ENCODE data around the gene FAM50B. TPM values are rescaled to one million over a fixed set of nuclear protein-coding genes. Genes with fewer than 3 reads are reported as not detected.

Gene FAM50B
- total RNA-seq, 2 donors from 2014 or later = 12.4 to 17.3 TPM

DNA sequence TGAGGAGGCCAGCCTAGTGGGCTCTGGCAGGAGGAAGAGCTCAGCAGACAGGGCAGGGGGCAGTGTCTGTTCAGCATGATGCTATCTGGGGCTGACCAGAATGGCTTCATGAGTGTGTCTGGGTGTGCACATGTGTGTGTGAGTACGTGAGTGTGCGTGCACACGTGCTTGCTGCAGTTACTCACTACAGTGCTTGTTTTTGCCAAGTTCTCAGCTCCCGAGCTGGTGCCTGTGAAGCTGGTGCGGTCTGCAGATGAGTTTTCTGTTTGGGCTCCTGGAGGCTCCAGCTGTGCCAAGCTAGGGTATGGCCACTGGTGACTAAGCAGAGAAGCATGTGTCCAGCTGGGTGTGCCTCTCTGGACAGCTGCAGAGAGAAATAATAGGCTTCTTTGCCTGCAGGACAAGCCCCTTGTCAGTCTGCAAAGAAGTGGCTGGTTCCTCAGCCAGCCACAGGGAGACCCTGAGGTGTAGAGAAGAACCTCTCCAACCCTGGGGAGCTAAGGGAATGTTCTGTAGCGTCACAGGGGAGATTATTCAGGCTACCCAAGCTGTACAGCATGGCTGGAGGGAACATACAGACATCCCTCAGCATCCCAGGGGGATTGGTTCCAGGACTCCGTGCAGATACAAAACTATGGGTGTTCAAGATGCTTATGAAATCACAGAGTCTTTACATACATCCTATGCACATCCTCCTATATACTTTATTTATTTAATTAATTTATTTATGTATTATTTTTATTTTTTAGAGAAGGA is 40.2 kb upstream of the FAM50B start:
- H3K27ac ChIP-seq = peak overlapping the region; percentile 89 to 94
- no peaks in the 10 kb centered on the region for H3K36me3 ChIP-seq
- H3K9me3 ChIP-seq = no peaks in the 10 kb centered on the region
- ATAC-seq (ENCODE audit: insufficient number of reproducible peaks, low FRiP score, low read depth) (peak; percentile 75), DNase-seq (ENCODE audit: low spot score) (peak; percentile 62)
- peaks cover 43 to 65% of the 10 kb centered on the region in 2 donors for H3K4me1 ChIP-seq (ENCODE audit: control insufficient read depth in 1 of 2, low read depth in 2 of 2)
- TF ChIP-seq, protein P1, sequence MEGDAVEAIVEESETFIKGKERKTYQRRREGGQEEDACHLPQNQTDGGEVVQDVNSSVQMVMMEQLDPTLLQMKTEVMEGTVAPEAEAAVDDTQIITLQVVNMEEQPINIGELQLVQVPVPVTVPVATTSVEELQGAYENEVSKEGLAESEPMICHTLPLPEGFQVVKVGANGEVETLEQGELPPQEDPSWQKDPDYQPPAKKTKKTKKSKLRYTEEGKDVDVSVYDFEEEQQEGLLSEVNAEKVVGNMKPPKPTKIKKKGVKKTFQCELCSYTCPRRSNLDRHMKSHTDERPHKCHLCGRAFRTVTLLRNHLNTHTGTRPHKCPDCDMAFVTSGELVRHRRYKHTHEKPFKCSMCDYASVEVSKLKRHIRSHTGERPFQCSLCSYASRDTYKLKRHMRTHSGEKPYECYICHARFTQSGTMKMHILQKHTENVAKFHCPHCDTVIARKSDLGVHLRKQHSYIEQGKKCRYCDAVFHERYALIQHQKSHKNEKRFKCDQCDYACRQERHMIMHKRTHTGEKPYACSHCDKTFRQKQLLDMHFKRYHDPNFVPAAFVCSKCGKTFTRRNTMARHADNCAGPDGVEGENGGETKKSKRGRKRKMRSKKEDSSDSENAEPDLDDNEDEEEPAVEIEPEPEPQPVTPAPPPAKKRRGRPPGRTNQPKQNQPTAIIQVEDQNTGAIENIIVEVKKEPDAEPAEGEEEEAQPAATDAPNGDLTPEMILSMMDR (IDR thresholded peaks at IDR 0.05) = no peak
- no peaks in the 10 kb centered on the region for H3K27me3 ChIP-seq (replicated peaks; ENCODE audit: insufficient read depth)
- H3K4me3 ChIP-seq = no peak overlapping the region

DNA sequence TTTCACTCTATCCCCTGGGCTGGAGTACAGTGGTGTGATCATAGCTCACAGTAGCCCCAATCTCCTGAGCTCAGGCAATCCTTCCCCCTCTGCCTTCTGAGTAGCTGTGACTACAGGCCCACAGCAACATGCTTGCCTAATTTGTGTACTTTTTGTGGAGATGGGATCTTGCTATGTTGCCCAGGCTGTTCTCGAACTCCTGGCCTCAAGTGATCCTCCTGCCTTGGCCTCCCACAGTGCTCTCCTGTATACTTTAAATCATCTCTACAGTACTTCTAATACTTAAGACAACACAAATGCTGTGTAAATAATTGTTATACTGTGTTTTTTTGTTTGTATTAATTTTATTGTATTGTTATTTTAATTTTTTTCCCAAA is 39.7 kb upstream of the FAM50B start:
- DNase-seq (ENCODE audit: low spot score) = no peak
- Histone ChIP-seq H3K4me1 (ENCODE audit: control insufficient read depth in 1 of 2, low read depth in 2 of 2) (peaks cover 39 to 61% of the 10 kb centered on the region in 2 donors), H3K9me3 (no peaks in the 10 kb centered on the region), H3K36me3 (no peaks in the 10 kb centered on the region), H3K27ac (peak overlapping the region; percentile 89 to 94), H3K4me3 (no peak overlapping the region), H3K27me3 (replicated peaks; ENCODE audit: insufficient read depth) (no peaks in the 10 kb centered on the region)
- TF ChIP-seq, protein P1 (IDR thresholded peaks at IDR 0.05) = no peak
- ATAC-seq (ENCODE audit: insufficient number of reproducible peaks, low FRiP score, low read depth) = no peak

DNA sequence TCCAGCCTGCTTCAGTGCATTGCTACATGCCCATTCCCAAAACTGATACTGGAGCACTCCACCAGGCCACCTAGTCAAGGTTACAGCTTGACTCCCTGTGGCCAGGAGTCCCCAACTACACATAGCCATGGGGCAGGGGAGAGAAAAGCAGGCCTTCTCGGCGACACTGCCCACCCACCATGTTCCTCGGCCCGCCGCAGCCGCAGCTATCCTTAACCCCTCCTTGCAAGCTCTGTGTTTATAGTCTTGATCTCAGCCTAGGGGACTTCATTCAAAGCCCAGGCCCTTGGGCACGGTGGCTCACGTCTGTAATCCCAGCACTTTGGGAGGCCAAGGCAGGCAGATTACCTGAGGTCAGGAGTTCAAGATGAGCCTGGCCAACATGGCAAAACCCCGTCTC is 39.2 kb upstream of the FAM50B start:
- no peak for ATAC-seq (ENCODE audit: insufficient number of reproducible peaks, low FRiP score, low read depth)
- H3K4me3 ChIP-seq = no peak overlapping the region
- peak overlapping the region; percentile 89 to 94 for H3K27ac ChIP-seq
- TF ChIP-seq, protein P1 (IDR thresholded peaks at IDR 0.05) = no peak
- H3K36me3 ChIP-seq = no peaks in the 10 kb centered on the region
- DNase-seq (ENCODE audit: low spot score) = no peak
- peaks cover 38 to 57% of the 10 kb centered on the region in 2 donors for H3K4me1 ChIP-seq (ENCODE audit: control insufficient read depth in 1 of 2, low read depth in 2 of 2)
- H3K27me3 ChIP-seq (replicated peaks; ENCODE audit: insufficient read depth) = no peaks in the 10 kb centered on the region
- no peaks in the 10 kb centered on the region for H3K9me3 ChIP-seq

DNA sequence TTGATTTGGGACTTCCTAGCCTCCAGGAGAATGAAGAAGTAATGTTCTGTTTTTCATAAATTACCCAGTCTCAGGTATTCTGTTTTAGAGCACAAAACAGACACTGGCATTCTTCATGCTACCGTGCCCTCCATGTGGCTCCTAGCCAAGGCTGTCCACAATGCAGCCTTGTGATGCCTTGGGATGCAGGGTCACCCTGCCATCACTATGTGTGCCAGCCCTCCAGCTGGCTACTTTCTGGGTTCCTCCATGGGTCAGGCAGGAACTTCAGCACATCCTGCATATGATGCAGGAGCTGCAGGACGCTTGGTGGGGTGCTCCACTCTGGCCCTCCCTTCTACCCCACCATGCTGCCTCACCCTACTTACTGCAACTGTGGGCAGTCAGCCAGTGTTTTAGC is 38.0 kb upstream of the FAM50B start:
- ATAC-seq (ENCODE audit: insufficient number of reproducible peaks, low FRiP score, low read depth) = no peak
- H3K27ac ChIP-seq = no peak overlapping the region
- TF ChIP-seq, protein P1 (IDR thresholded peaks at IDR 0.05) = no peak

DNA sequence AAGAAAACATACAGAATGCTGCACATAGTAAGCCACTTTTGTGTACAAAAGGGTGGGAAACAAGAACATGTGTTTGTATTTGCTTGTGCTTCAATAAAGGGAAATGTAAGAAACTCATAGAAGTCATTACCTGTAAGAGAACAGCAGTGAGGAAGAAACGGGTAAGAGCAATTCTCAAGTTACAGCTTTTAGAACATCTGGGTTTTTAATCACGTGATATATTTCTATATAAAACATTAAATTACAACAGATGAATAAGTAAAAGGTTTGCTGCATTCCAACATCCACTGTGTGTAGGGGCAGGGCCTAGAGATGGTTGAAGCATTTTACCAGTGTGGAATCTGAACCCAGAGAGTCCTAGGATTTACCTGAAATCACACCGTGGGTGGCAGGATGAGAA is 36.6 kb upstream of the FAM50B start:
- Histone ChIP-seq H3K4me1 (ENCODE audit: control insufficient read depth in 1 of 2, low read depth in 2 of 2) (peaks cover 24 to 39% of the 10 kb centered on the region in 2 donors), H3K27ac (peak overlapping the region in 1 of 2 donors; percentile 25), H3K36me3 (no peaks in the 10 kb centered on the region), H3K9me3 (no peaks in the 10 kb centered on the region), H3K27me3 (replicated peaks; ENCODE audit: insufficient read depth) (no peaks in the 10 kb centered on the region), H3K4me3 (no peak overlapping the region)
- ATAC-seq (ENCODE audit: insufficient number of reproducible peaks, low FRiP score, low read depth) (no peak), DNase-seq (ENCODE audit: low spot score) (no peak)
- TF ChIP-seq, protein P1 (IDR thresholded peaks at IDR 0.05) = no peak

More for the DNA sequence above, 38.0 kb upstream of the FAM50B start:
- Histone ChIP-seq H3K4me3 (no peak overlapping the region), H3K36me3 (no peaks in the 10 kb centered on the region), H3K4me1 (ENCODE audit: control insufficient read depth in 1 of 2, low read depth in 2 of 2) (peaks cover 29 to 46% of the 10 kb centered on the region in 2 donors), H3K27me3 (replicated peaks; ENCODE audit: insufficient read depth) (no peaks in the 10 kb centered on the region), H3K9me3 (no peaks in the 10 kb centered on the region)
- no peak for DNase-seq (ENCODE audit: low spot score)

Data from thoracic aorta (tissue), 2 donors.